NCI-H146 treated with DMSO at 0.1 percent for 48 hours (cell line): ENCODE measurements around the gene TLE4.

Experiments used
- DNase-seq: peaks from one replicate; lab custom pipeline; 2025; ENCODE audit not compliant: unreplicated experiment; lab: John Stamatoyannopoulos, UW

TLE4 gene

GRCh38 chr9:79765466-79765865, 193.7 kb downstream of the TLE4 start:
- no peak for DNase-seq

GRCh38 chr9:79766091-79766490, 194.3 kb downstream of the TLE4 start:
- DNase-seq: no peak

DNA sequence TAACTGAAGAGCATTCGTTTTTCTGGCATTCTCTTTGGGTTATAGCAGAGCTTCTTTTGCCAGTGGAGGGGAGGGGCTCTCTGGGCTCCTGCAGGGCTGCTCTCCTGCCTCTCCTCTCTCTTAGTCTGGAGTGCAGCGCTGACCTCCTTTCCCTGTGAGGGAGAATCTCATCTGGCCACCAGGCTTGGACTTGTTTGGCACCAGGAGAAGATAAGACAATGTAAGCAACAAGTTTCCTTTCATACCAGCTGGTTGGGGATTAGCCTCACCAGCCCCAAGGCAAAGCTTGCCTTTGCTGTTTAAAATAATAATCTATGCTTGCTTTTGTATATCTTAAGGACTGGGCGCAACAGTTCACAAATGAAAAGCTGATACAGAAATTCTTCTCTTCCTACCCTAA, 196.4 kb downstream of the TLE4 start:
- DNase-seq: no peak

DNA sequence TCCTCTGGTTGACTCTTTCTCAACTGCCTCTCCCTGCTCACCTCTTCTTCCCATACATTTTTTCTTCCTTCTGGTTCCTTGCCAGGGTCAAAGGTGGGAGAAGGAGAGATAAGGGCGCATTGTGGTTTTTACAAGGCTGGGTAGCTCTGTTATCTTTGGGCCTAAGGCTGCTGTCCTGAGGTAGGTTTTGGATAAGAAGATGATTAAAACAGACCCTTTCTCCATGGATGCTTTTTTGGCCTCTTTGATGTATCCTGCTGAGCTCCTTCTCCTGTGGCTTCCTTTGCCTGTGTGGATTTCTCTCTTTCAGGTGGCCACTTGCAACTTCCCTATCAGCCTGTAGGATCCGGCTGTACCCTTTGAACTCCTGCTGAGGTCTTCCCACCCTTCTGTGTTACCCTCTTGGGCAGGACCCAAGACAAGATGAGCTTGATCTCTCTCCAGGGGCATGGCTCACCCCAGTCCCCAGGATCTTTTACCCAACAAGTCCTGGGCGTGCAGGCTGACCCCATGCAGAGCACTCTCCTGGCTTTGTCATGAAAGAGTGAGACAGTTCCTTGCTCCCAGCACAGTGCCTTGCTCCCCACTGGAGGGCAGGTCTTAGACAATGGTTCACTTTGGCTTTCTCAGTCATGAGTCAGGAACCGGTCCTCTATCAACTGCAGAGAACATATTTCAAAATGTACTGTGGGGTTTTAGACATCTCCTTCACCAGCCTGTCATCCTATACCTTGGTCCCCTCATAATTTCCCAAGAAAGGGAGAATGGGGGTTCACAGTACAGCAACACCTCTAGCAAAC, 197.9 kb downstream of the TLE4 start:
- no peak for DNase-seq

GRCh38 chr9:79774356-79774755, 202.6 kb downstream of the TLE4 start:
- DNase-seq: no peak
